Medulla oblongata (tissue), 1 donor: ENCODE measurements around the gene NSD2.
"Not testable (repeated sequence)": the region's sequence is repeated elsewhere in the genome, so short reads cannot be mapped to it uniquely, and the experiment has no call there.

Source experiments
- DNase-seq: peaks from one replicate; pipeline ENCODE4 v3.0.0-alpha.2; 2015; ENCODE audit errors: extremely low spot score

The NSD2 gene

GRCh38 chr4:1984406-1985191, 113.4 kb downstream of the NSD2 start:
- no peak for DNase-seq

GRCh38 chr4:1985294-1985693, 114.1 kb downstream of the NSD2 start:
- no peak for DNase-seq

- no peak for DNase-seq
Observed at GRCh38 chr4:1985780-1986577, 114.8 kb downstream of the NSD2 start.

GRCh38 chr4:1986578-1987210, 115.5 kb downstream of the NSD2 start:
- no peak for DNase-seq

GRCh38 chr4:1987296-1987695, 116.1 kb downstream of the NSD2 start:
- no peak for DNase-seq

GRCh38 chr4:1987721-1988326, 116.6 kb downstream of the NSD2 start:
- no peak for DNase-seq

- DNase-seq: no peak
Observed at GRCh38 chr4:1988327-1988724, 117.1 kb downstream of the NSD2 start.

- DNase-seq: no peak
Observed at GRCh38 chr4:1989533-1990347, 118.5 kb downstream of the NSD2 start.

GRCh38 chr4:1990348-1990645, 119.1 kb downstream of the NSD2 start:
- no peak for DNase-seq

- no peak for DNase-seq
Observed at GRCh38 chr4:1990676-1991075, 119.5 kb downstream of the NSD2 start.

GRCh38 chr4:1991087-1991486, 119.9 kb downstream of the NSD2 start:
- DNase-seq: no peak

GRCh38 chr4:1991596-1992434, 120.6 kb downstream of the NSD2 start:
- DNase-seq: no peak

GRCh38 chr4:1992468-1993168, 121.4 kb downstream of the NSD2 start:
- DNase-seq: no peak

GRCh38 chr4:1993169-1993516, 122.0 kb downstream of the NSD2 start:
- DNase-seq: no peak

- DNase-seq: not testable (repeated sequence)
Observed at GRCh38 chr4:1993718-1994516, 122.7 kb downstream of the NSD2 start.

GRCh38 chr4:1994938-1995337, 123.7 kb downstream of the NSD2 start:
- no peak for DNase-seq

GRCh38 chr4:1996866-1997611, 125.8 kb downstream of the NSD2 start:
- DNase-seq: no peak

GRCh38 chr4:1997712-1998111, 126.5 kb downstream of the NSD2 start:
- no peak for DNase-seq

- no peak for DNase-seq
Observed at GRCh38 chr4:1998296-1998695, 127.1 kb downstream of the NSD2 start.
